Measurements from ENCODE around the gene AKNA.

Gene AKNA

DNA sequence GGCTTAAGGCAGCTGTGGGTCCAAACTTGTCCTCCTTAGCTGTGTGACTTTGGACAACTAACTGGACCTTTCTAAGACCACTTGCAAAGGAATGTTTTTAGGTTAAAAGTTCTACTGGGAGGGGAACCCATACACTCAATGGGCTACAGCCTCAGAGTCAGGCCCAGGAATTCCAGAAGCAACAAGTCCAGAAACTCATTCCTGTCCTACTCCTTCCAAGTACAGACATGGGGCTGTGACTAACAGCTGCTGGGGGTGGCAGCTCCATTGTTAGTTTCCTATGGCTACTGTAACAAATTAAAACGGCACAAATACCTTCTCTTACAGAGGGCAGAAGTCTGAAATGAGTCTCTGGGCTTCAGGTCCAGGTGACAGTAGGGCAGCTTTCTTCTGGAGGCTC is 12.4 kb upstream of the AKNA start:
- TF ChIP-seq POLR2AphosphoS5 (IDR thresholded peaks at IDR 0.05; ENCODE audit: low read depth, low read length): no peak
- TF ChIP-seq, protein P1, sequence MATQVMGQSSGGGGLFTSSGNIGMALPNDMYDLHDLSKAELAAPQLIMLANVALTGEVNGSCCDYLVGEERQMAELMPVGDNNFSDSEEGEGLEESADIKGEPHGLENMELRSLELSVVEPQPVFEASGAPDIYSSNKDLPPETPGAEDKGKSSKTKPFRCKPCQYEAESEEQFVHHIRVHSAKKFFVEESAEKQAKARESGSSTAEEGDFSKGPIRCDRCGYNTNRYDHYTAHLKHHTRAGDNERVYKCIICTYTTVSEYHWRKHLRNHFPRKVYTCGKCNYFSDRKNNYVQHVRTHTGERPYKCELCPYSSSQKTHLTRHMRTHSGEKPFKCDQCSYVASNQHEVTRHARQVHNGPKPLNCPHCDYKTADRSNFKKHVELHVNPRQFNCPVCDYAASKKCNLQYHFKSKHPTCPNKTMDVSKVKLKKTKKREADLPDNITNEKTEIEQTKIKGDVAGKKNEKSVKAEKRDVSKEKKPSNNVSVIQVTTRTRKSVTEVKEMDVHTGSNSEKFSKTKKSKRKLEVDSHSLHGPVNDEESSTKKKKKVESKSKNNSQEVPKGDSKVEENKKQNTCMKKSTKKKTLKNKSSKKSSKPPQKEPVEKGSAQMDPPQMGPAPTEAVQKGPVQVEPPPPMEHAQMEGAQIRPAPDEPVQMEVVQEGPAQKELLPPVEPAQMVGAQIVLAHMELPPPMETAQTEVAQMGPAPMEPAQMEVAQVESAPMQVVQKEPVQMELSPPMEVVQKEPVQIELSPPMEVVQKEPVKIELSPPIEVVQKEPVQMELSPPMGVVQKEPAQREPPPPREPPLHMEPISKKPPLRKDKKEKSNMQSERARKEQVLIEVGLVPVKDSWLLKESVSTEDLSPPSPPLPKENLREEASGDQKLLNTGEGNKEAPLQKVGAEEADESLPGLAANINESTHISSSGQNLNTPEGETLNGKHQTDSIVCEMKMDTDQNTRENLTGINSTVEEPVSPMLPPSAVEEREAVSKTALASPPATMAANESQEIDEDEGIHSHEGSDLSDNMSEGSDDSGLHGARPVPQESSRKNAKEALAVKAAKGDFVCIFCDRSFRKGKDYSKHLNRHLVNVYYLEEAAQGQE (IDR thresholded peaks at IDR 0.05; ENCODE audit: insufficient read depth in 1 of 2, low read depth in 2 of 2, low read length in 2 of 2): no peak
- TF ChIP-seq FOXP2 (optimal IDR thresholded peaks at IDR 0.05; ENCODE audit: borderline replicate concordance, extremely low read depth, extremely low read length, insufficient read depth): no peak

DNA sequence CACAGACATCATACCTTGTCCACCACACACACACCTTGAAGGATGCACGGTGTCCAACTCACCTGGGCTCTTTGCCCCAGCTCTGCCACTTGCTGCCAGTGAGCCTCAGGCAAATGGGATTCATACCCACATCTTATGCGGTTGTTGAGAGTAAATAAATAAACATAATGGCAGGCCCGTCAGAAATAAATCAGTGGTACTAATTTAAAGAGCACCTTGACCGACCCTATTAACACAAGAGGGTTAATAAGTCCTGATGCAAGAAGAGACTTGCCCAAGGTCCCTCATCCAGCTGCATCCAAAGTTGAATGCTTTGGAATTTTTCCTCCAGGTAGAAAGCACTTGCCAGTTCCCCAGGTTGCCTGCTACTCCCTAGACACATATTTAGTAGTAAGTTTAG is 11.6 kb upstream of the AKNA start:
- no peak for TF ChIP-seq TAF1 (IDR thresholded peaks at IDR 0.05; ENCODE audit: borderline replicate concordance, insufficient read depth, low read length)
- no peak for TF ChIP-seq POLR2AphosphoS5 (IDR thresholded peaks at IDR 0.05; ENCODE audit: low read depth, low read length)
- no peak for TF ChIP-seq FOXP2 (optimal IDR thresholded peaks at IDR 0.05; ENCODE audit: borderline replicate concordance, extremely low read depth, extremely low read length, insufficient read depth)
- TF ChIP-seq, protein P1 (IDR thresholded peaks at IDR 0.05; ENCODE audit: insufficient read depth in 1 of 2, low read depth in 2 of 2, low read length in 2 of 2): no peak
- no peak for TF ChIP-seq SIN3A (IDR thresholded peaks at IDR 0.05; ENCODE audit: borderline replicate concordance, insufficient read depth, low read length)

DNA sequence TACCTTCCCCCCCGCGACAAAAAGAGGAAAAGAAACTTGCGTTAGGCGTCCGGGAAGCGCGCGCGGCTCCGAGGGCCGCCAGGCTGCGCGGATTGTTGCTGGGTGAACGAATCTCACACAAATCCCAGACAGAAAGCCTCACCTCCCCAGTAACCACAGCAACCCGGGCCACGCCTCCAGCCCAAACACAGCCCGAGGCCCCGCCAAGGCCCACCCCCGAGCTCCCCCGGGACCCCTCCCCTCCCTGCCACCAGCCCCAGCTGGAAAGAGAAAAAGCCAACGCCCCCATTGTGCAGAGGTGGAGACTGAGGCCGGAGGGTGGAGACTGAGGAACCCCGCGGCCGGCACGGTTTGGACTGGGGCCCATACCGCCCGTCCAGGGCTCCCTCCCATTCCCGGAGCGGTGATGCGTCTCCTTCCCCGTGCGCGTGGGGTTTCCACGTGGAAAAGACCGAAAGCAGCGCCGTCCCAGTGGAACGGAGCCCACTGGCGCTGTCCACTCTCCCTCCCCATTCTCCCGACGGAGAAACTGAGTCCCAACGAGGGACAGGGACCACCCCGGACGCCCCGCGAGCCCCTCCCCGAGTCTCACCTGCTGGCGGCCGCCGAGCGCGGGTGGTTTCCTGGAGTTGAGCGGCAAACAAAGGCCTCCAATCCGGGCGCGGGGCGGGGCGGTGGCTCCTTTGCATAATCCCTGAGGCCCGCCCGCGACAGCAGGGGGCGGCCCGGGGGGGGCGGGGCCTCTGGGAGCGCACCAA is 10.2 kb upstream of the AKNA start:
- TF ChIP-seq TAF1 (IDR thresholded peaks at IDR 0.05; ENCODE audit: borderline replicate concordance, insufficient read depth, low read length) (no peak), POLR2AphosphoS5 (IDR thresholded peaks at IDR 0.05; ENCODE audit: low read depth, low read length) (no peak), SIN3A (IDR thresholded peaks at IDR 0.05; ENCODE audit: borderline replicate concordance, insufficient read depth, low read length) (peak; percentile 32; the same call in 1 of the 2 replicates)
- TF ChIP-seq, protein P1 (IDR thresholded peaks at IDR 0.05; ENCODE audit: insufficient read depth in 1 of 2, low read depth in 2 of 2, low read length in 2 of 2): peak in 1 of 2 experiments; percentile 36; a peak in 1 of 4 replicates

DNA sequence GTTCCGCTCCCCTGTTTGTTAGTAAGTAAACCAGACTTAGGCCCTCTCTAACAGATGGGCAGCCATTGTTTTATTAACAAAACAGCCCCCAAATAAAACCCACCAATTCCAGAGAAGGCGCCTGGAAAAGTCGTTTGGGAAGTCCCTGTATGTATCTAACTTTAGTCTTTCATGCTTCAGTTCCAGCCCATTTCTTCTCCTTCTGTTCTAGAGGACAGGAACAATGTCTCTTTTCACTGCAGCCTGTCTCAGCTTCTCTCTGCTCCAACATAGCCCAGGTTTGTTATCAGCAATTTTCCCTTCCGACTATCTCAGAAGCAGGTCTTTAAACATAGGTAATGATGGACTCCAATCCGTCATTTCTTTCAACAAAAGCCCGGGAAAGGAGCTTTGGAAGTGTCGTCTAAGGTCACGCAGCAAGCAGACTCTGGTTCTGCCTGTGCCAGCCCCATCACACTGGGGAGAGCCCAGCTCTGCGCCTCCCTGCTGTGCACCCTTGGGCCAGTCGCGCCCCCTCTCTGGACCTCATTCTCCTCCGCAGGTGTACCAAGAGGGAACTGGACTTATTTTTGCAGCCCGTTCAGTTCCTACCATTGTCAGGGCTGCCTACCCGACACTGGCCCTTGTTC is 9.6 kb upstream of the AKNA start:
- TF ChIP-seq, protein P1 (IDR thresholded peaks at IDR 0.05; ENCODE audit: insufficient read depth in 1 of 2, low read depth in 2 of 2, low read length in 2 of 2): no peak
- no peak for TF ChIP-seq FOXP2 (optimal IDR thresholded peaks at IDR 0.05; ENCODE audit: borderline replicate concordance, extremely low read depth, extremely low read length, insufficient read depth)
- no peak for TF ChIP-seq TAF1 (IDR thresholded peaks at IDR 0.05; ENCODE audit: borderline replicate concordance, insufficient read depth, low read length)
- no peak for TF ChIP-seq SIN3A (IDR thresholded peaks at IDR 0.05; ENCODE audit: borderline replicate concordance, insufficient read depth, low read length)
- no peak for TF ChIP-seq POLR2AphosphoS5 (IDR thresholded peaks at IDR 0.05; ENCODE audit: low read depth, low read length)

Measured in PFSK-1 (cell line).